ENCODE data around the gene RIOK2.

GRCh38 chr5:97124335-97124734, 58.7 kb downstream of the RIOK2 start:
- TF ChIP-seq CTCF (IDR thresholded peaks at IDR 0.05) (no peak), POLR2A (IDR thresholded peaks at IDR 0.05) (no peak)
